SK-N-MC (cell line): Measurements from ENCODE around the gene LAPTM5.

Experiments
- EZH2 ChIP-seq: fragments of 200-600 bp; sonication (generic); IDR thresholded peaks from one replicate; pipeline ENCODE4 v1.6.1; 2017; ENCODE audit warnings: antibody characterized with exemption
- POLR2AphosphoS5 ChIP-seq: IDR thresholded peaks from 2 replicates; pipeline ENCODE4 v1.6.1; 2012; ENCODE audit warnings: mild to moderate bottlenecking, low read depth, low read length, borderline replicate concordance

DNA sequence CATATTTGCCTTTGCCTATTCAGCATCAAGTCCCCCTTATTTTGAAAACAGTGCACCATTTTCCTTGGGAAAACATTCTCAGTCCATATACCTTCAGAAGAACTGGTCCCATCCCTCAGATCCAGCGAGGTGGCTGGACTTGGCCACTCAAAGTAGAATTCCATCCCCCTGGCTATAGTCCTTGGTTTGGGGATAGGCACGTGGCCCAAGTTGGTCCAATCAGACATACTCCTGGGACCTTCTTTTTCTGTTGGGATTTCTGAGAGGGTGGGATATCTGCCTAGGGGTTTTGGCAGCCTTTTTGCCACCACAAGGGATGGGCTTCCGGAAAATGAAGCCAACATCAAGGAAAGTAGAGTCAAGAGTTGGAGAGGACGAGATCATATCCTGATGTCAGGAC lies 23.5 kb downstream of the LAPTM5 start:
- TF ChIP-seq POLR2AphosphoS5 (no peak), EZH2 (no peak)
